ENCODE data around the gene WFDC5. TPM values are rescaled to one million over a fixed set of nuclear protein-coding genes. Genes with fewer than 3 reads are reported as not detected.
"Not testable (repeated sequence)": the region's sequence is repeated elsewhere in the genome, so short reads cannot be mapped to it uniquely, and the experiment has no call there.

WFDC5 gene
- total RNA-seq, result 1 to 10 TPM in 1 of 2 donors, not detected in 1; 5.4 TPM

- H3K9me3 Mint-ChIP-seq, result no peaks in the 10 kb centered on the region
- peak within 1 kb of the TSS; percentile 48 for H3K27ac Mint-ChIP-seq
- peaks cover 9% of the 10 kb centered on the region for H3K4me1 Mint-ChIP-seq
- H3K36me3 Mint-ChIP-seq (ENCODE audit: low read depth), result no peaks in the 10 kb centered on the region
- peak within 1 kb of the TSS; percentile 49 for H3K4me3 Mint-ChIP-seq
- peaks cover 3% of the 10 kb centered on the region for H3K27me3 Mint-ChIP-seq
- ATAC-seq (replicated peaks), result peak; percentile 69
These were observed at the start of gene WFDC5 for GRCh38 chr20:45114465-45115385. TSS of gene WFDC5 (minus strand) at chr20:45115174. CDS start at chr20:45115083, 91 bp downstream.

- Mint-ChIP-seq H3K4me3 (no peak overlapping the region), H3K27me3 (peaks cover 72% of the 10 kb centered on the region), H3K4me1 (no peaks in the 10 kb centered on the region), H3K36me3 (ENCODE audit: low read depth) (no peaks in the 10 kb centered on the region), H3K9me3 (peaks cover 24% of the 10 kb centered on the region), H3K27ac (no peak overlapping the region)
- no peak for ATAC-seq (replicated peaks)
These were observed 48.3 kb upstream of the WFDC5 start for GRCh38 chr20:45163083-45163803.

GRCh38 chr20:45157962-45158361 lies 43.0 kb upstream of the WFDC5 start:
- no peak for ATAC-seq (replicated peaks)
- H3K27ac Mint-ChIP-seq, result no peak overlapping the region
- peaks cover 54% of the 10 kb centered on the region for H3K27me3 Mint-ChIP-seq
- H3K9me3 Mint-ChIP-seq, result peaks cover 19% of the 10 kb centered on the region
- no peak overlapping the region for H3K4me3 Mint-ChIP-seq
- H3K36me3 Mint-ChIP-seq (ENCODE audit: low read depth), result no peaks in the 10 kb centered on the region
- no peaks in the 10 kb centered on the region for H3K4me1 Mint-ChIP-seq

DNA sequence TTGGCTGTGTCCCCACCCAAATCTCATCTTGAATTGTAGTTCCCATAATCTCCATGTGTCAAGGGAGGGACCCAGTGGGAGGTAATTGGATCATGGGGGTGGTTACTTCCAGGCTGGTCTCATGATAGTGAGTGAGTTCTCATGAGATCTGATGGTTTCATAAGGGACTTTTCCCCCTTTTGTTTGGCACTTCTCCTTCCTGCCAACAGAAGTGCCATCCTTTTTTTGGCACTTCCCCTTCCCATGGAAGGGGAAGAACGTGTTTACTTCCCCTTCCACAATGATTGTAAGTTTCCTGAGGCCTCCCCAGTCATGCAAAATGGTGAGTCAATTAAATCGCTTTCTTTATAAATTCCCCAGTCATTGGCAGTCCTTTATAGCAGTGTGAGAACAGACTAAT lies 41.7 kb upstream of the WFDC5 start:
- H3K4me1 Mint-ChIP-seq, result no peaks in the 10 kb centered on the region
- H3K27me3 Mint-ChIP-seq, result peaks cover 51% of the 10 kb centered on the region
- no peak overlapping the region for H3K4me3 Mint-ChIP-seq

DNA sequence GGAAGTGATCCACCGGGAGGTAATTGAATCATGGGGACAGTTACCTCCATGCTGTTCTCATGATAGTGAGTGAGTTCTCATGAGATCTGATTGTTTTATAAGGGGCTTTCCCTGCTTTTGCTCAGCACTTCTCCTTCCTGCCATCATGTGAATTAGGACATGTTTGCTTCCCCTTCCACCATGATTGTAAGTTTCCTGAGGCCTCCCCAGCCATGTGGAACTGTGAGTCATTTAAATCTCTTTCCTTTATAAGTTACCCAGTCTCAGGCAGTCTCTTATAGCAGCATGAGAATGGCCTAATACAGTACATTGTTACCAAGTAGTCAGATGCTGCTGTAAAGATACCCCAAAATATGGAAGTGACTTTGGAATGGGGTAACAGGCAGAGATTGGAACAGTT lies 39.8 kb upstream of the WFDC5 start:
- not testable (repeated sequence) for H3K4me3 Mint-ChIP-seq; H3K27ac Mint-ChIP-seq; ATAC-seq (replicated peaks); H3K4me1 Mint-ChIP-seq; H3K36me3 Mint-ChIP-seq (ENCODE audit: low read depth)
- Mint-ChIP-seq H3K27me3 (peaks cover 43% of the 10 kb centered on the region), H3K9me3 (peaks cover 11% of the 10 kb centered on the region)

More for the DNA sequence above, 41.7 kb upstream of the WFDC5 start:
- peaks cover 11% of the 10 kb centered on the region for H3K9me3 Mint-ChIP-seq
- no peak for ATAC-seq (replicated peaks)
- H3K36me3 Mint-ChIP-seq (ENCODE audit: low read depth), result no peaks in the 10 kb centered on the region
- no peak overlapping the region for H3K27ac Mint-ChIP-seq

DNA sequence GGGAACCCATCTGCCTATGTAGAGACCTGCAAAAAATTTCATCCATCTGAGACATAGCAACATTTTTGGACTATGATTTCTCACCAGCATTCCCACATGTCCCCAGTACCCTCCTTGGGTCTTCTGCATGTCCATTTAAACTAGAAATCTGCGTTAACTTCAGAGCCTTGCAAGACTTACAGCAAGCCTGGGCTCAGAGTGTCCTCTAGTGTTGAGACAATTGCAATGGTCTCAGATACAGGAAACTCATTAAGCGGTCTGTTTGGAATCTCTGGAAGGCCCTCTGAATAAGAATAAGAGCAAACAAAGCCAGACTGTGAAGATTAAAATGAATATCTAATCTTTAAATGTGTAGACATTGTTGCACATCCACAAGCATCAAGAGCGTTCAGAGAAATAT lies 39.2 kb upstream of the WFDC5 start:
- Mint-ChIP-seq H3K27me3 (peaks cover 42% of the 10 kb centered on the region), H3K36me3 (ENCODE audit: low read depth) (no peaks in the 10 kb centered on the region), H3K4me1 (no peaks in the 10 kb centered on the region), H3K27ac (no peak overlapping the region), H3K9me3 (peaks cover 10% of the 10 kb centered on the region), H3K4me3 (no peak overlapping the region)
- ATAC-seq (replicated peaks), result no peak

- Mint-ChIP-seq H3K36me3 (ENCODE audit: low read depth) (no peaks in the 10 kb centered on the region), H3K27ac (no peak overlapping the region), H3K9me3 (peaks cover 6% of the 10 kb centered on the region), H3K27me3 (peaks cover 38% of the 10 kb centered on the region), H3K4me3 (no peak overlapping the region), H3K4me1 (no peaks in the 10 kb centered on the region)
- ATAC-seq (replicated peaks), result no peak
These were observed 38.8 kb upstream of the WFDC5 start for GRCh38 chr20:45153752-45154151.

DNA sequence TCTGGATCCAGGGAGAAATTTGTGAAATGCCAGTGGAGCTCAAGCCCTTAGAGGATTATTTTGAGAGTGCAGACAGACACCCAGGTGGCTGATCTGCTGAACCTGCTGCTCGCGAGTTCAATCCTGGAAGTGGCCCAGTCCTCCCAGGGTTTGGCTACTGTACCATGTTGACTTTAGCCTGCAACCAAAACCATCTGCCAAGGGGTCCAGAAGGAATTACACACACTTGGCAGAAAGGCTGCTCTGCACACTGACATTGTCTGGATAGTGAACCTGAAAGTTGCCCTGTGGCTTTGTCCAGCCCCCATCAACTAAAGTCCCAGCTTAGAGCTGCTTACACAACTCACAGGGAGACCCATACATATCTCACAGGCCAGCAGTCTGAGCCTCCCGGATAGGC lies 38.2 kb upstream of the WFDC5 start:
- no peak for ATAC-seq (replicated peaks)
- Mint-ChIP-seq H3K9me3 (no peaks in the 10 kb centered on the region), H3K4me1 (no peaks in the 10 kb centered on the region), H3K4me3 (no peak overlapping the region), H3K27ac (no peak overlapping the region), H3K27me3 (peaks cover 36% of the 10 kb centered on the region), H3K36me3 (ENCODE audit: low read depth) (no peaks in the 10 kb centered on the region)

DNA sequence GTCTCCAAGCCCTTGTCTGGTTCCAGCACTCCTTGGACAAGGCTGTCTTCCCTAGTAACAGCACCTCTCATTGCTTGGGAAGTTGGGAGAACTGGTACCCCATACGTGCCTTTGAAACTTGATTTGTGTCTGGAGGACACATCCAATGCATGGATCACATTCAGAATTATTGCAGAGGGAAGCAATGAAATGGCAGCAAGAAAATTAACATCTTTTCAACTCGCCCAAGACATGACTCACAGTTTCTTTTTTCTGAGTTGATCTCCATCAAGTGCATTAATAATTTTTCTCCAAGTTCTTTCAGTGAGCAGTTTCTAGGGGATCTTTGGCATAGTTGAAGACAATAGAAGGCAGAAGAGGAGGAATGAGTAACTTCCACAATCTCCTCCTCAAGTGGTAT lies 37.4 kb upstream of the WFDC5 start:
- no peaks in the 10 kb centered on the region for H3K4me1 Mint-ChIP-seq
- H3K9me3 Mint-ChIP-seq, result no peaks in the 10 kb centered on the region
- no peak for ATAC-seq (replicated peaks)

GRCh38 chr20:45149062-45149461 lies 34.1 kb upstream of the WFDC5 start:
- Mint-ChIP-seq H3K36me3 (ENCODE audit: low read depth) (no peaks in the 10 kb centered on the region), H3K4me1 (no peaks in the 10 kb centered on the region), H3K27ac (no peak overlapping the region), H3K4me3 (no peak overlapping the region), H3K27me3 (peaks cover 27% of the 10 kb centered on the region), H3K9me3 (no peaks in the 10 kb centered on the region)
- no peak for ATAC-seq (replicated peaks)

More for the DNA sequence above, 37.4 kb upstream of the WFDC5 start:
- peaks cover 36% of the 10 kb centered on the region for H3K27me3 Mint-ChIP-seq
- H3K4me3 Mint-ChIP-seq, result no peak overlapping the region
- no peak overlapping the region for H3K27ac Mint-ChIP-seq
- no peaks in the 10 kb centered on the region for H3K36me3 Mint-ChIP-seq (ENCODE audit: low read depth)

DNA sequence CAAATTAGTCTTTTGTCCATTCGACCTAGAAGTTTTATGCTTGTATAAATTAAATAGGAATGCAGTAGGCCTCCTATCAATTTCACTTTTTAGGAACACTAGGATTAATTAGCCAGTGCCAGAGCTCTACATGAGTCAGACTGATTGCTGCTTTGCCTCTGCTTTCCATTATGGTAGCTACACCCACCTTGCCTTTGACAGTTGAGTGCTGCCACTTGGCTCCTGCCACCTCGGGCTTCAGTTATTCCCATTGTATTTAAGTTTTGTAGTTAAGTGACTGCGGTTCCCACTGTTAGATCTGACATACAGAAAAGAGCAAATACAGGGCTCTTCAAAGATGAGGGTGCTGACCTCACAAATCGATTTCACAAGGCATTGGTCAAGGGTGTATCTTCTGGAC lies 25.9 kb upstream of the WFDC5 start:
- H3K36me3 Mint-ChIP-seq (ENCODE audit: low read depth), result no peaks in the 10 kb centered on the region
- no peak overlapping the region for H3K27ac Mint-ChIP-seq
- no peaks in the 10 kb centered on the region for H3K9me3 Mint-ChIP-seq
- no peaks in the 10 kb centered on the region for H3K4me1 Mint-ChIP-seq
- no peak overlapping the region for H3K4me3 Mint-ChIP-seq
- ATAC-seq (replicated peaks), result no peak
- peaks cover 8% of the 10 kb centered on the region for H3K27me3 Mint-ChIP-seq

DNA sequence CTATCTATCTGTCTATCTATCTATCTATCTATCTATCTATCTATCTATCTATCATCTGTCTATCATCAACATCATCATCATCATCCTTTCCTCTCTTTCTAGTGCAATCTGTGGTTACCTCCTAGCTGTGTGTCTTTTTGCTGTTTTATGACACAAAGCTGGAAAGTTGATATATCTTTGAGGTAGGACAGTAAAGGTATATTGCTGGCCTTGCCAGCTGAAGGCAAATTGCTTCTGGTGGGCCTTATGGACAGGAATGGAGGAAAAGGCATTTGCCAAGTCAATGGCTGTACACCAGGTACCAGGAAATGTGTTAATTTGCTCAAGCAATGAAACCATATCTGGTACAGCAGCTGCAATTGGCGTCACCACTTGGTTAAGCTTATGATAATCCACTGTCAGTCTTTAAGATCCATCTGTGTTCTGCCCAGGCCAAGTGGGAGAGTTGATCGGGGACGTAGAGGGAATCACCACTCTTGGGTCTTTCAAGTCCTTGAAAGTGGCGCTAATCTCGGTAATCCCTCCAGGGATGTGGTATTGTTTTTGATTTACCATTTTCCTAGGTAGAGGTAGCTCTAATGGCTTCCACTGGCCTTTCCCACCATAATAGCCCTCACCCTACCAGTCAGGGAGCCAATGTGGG lies 24.9 kb upstream of the WFDC5 start:
- H3K27ac Mint-ChIP-seq; H3K27me3 Mint-ChIP-seq; H3K4me3 Mint-ChIP-seq; H3K4me1 Mint-ChIP-seq; H3K36me3 Mint-ChIP-seq (ENCODE audit: low read depth); H3K9me3 Mint-ChIP-seq; ATAC-seq (replicated peaks): not testable (repeated sequence)

DNA sequence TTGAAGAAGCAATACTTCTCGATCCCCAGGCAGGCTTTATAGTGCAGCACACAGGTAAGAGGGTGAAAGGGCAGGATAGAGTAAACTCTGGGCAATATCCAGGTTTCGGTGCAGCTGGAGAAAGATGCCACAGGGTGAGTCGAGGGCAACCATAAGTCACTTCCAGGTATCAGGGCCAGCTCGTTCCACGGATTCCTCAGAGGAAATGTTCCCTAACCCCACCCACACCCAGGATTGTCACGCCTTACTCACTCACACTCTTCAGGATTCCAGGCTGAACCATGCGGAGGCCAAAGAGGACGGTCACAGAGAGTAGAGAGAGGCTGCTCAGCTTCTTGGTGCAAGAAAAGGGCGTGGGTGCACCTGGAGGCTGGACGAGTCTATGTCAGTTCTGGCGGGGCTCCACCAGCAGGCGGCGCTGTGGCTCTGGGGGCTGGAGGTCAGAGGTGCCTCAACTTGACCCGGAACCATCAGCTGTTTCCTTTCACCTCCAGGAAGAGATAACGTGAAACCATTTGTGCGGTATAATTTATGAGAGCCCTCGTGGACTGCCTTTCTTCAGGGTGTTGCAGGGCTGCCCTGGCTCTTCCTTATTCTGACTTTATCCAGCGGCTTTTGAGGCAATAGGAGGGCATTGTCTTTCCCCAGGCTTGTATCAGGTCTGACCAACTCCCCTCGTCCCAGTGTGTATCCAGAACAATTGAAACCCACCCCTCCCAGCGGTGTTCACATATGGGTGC lies 23.8 kb upstream of the WFDC5 start:
- H3K4me3 Mint-ChIP-seq, result no peak overlapping the region

DNA sequence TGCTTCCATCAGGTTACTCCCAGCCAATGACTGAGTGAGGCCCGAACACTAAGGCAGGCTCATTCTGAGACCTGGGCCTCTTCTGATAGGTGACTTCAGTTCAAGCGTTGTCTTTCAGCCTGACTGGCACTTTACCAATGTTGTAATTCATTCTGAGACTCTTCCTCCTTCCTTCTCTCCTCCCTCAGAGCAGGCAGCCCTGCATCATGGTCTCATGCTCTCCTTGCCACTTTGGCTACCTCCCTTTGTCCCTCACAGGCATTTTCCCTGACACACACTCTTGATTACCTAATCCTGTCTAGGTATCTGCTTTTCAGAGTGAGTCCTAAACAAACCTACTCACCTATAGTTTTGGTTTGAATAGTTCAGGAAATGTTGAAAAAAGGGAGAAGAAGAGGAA lies 21.9 kb upstream of the WFDC5 start:
- H3K4me3 Mint-ChIP-seq, result no peak overlapping the region
- no peaks in the 10 kb centered on the region for H3K36me3 Mint-ChIP-seq (ENCODE audit: low read depth)
- no peaks in the 10 kb centered on the region for H3K4me1 Mint-ChIP-seq
- no peaks in the 10 kb centered on the region for H3K9me3 Mint-ChIP-seq
- no peak overlapping the region for H3K27ac Mint-ChIP-seq
- no peak for ATAC-seq (replicated peaks)
- H3K27me3 Mint-ChIP-seq, result peaks cover 16% of the 10 kb centered on the region

More for the DNA sequence above, 23.8 kb upstream of the WFDC5 start:
- ATAC-seq (replicated peaks), result peak; percentile 85
- peaks cover 7% of the 10 kb centered on the region for H3K27me3 Mint-ChIP-seq
- no peaks in the 10 kb centered on the region for H3K9me3 Mint-ChIP-seq
- H3K36me3 Mint-ChIP-seq (ENCODE audit: low read depth), result no peaks in the 10 kb centered on the region
- H3K27ac Mint-ChIP-seq, result no peak overlapping the region
- no peaks in the 10 kb centered on the region for H3K4me1 Mint-ChIP-seq
